GM21717 (cell line): Measurements from ENCODE around the gene LSMEM2.

Experiments used
- ATAC-seq: cut with Tn5 transposase; IDR thresholded peaks from one replicate; pipeline ENCODE4 v1.9.1; 2021; ENCODE audit warnings: mild to moderate bottlenecking, moderate library complexity; ENCODE audit not compliant: unreplicated experiment

LSMEM2 gene

DNA sequence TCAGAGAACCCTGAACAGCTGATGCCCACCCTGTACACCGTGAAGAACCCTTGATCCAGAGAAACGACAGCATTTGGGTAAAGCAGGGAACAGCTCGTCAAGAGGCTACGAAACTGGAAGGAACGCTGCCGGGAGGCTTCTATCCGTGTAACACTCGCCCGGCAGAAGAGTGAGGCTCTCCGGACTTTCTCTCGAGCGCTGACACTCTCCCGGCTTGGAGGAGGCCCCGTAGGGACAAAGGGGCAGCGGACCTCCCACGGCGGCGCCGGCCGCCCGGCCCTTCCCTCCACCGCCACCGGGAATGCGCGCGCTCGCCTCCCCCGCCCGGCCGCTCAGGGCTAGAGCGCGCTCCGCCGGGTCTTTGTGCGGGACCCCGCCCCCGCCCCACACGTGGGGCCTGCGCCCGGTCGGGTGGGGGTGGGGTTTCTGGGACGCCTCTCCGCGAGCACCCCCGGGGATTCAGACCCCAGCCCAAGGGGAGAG is 42.0 kb downstream of the LSMEM2 start:
- peak; percentile 31 for ATAC-seq

DNA sequence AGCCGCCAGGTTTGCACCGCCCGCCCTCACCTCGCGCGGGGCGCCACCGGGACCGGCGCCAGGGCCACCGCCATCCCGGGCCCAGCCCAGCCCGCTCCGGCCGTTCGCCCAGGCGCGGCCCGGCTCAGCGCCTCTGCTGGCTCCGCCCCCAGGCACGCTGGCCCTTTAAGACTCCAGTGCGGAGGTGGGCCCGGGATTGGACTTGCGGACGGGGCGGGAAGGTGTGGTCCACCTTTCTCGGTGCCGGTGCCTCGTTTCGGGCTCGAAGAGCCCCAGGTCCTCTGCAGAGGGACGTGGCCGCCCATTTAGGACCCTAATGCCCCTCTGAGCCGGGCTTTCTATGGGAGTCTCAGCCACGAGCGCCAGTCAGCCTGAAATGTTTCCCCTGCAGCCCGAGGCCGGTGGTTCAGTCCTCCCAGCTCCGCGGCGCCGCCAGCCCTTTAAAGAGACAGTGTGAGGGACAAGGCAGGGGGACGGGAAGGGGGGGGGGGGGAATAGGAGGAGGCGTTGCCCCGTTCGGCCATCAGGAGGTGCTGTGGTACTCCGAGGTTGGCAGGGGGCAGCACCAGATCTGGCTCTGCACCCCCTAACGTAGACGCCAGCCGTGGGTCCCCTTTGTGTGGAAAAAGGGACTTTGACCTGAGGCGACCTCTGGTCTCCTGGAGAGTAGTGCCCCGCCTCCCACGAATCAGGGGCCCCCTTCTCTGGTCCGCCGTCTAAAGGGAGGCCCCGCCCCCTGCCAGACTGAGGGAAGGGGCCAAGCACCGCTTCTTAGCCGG is 42.6 kb downstream of the LSMEM2 start:
- ATAC-seq = peak; percentile 65

DNA sequence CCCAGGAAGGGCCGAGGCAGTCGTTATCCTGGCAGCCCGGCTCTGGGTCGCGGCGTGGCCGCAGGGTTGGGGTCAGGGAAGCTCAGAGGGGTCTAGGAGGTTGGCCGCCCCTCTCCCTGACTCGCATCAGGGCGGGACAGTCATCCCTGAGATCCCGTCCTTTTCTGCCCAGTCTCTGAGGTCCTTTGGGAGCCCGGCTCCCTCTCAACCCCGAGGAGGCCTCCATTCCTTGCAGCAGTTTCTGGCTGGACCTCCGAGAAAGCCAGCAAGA is 43.2 kb downstream of the LSMEM2 start:
- no peak for ATAC-seq

DNA sequence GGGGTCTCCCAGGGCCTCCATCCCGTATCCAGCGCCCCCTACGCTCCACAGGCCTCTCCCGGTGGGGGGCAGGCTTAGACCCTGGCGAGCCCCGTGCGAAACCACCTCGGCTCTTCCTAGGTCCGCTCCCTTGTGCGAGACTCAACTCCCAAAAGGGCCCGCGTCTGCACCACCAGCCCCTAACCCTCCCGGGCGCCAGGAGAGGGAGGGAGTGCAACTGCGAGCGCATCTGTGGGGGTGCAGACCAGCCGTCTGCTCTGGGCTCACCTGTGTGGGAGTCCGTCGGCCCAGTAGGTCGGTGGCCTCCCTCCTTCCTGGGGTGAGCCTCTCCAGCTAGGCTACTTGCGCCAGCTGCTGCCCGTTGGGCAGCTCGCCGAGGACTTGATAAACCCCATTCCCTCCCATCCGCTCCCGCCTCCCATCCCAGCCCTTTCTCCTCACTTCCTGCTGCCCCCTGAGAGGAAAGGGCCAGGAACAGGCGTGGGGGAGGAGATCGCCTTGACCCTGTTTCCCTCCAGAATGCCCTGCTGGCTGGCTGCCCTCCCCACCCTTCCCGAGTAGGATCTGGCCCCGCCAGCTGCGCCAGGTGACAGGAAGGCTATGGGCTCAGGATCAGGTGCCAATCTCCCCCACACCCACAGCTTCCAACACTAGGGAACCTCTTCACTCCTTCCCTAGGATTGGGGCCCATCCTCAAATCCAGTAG is 43.7 kb downstream of the LSMEM2 start, which contains the start of gene HYAL2:
Gene HYAL2, minus strand, starts transcription at position 360 of the 706 bp plus-strand sequence. CDS start 2,256 bp downstream, outside the sequence.
- no peak for ATAC-seq

DNA sequence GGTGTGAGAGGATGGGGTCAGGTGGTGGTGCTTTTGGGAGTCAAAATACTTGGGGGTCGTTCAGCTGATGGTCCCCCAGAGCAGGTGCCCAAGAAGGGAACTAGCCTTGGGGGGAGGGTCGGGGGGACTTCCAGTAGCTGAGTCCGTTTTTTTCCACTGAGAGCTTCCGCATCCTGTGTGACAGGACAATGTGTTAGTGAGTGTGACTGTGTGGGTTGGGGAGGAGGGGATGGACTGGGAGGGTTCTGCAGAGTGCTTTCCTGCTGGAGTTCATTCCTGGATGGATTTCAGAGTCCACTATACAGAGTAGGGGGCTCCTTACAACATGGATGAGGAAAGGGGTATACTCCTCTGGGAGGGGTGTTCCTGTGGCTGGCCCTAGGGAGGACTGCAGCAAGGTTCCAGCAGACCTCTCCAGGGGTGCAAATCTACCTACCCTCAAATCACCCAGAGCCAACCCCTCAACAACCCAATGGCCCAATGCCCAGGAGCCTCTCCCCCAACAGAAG is 44.3 kb downstream of the LSMEM2 start:
- ATAC-seq = no peak

DNA sequence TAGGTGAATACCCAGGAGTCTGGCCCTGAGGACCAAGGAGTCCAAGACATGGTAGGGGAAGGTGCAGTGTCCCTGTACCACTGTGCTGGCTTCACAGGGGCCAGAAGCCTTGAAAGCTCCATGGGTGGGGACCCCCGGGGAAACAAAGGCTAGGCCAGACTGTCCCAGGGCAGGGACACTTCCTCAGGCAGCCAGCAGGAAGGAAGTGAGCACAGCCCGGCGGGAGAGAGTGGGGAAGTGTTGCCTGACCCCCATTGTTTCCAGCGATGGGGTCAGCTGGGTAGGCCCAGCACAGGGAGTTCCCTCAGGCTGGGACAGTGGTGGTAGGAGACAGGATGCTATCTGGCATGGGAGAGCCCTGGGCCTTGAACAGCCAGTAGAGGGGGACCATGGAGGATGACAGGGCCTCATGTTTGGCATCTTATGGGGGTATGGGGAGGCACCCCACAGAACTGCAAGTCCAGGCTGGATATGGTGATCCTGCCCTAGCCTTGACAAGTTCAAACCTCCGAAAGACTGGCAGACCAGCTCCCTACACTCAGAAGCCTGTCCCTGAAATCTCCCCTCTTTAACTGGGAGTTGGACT is 44.8 kb downstream of the LSMEM2 start:
- ATAC-seq = no peak

DNA sequence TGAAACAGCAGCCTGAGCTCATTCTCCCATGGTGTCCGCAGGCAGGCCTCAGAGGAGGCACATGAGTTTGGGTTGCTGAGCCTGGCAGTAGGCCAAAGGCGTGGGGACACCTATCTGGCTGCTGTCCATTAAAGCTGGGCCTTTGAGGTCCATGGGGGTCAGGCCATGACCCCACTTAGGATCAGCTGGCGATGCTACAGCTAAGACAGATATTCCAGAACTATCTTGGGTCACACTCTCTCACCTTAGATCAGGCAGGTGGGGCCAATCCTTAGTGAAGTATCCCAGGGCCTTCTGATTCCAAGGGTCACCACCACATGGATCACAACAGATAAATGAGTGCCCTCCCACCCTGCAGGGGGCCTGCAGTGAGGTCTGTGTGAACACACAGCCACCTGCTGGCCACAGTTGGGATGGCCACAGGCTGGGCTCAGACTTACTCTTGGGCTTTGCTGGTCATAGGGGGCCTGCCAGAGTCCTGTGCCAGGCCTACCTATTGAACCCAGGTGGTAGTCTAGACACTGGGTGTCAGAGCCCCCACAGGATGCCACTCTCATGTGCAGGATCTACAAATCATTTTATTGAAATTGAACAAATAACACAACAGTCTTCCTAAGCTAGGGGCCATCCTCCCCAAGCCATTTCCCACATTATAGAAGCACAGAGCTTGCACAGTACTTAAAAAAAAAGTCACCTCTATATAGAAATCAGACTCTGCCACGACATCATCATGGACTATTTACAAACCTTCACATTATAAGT is 45.6 kb downstream of the LSMEM2 start:
- ATAC-seq = no peak

DNA sequence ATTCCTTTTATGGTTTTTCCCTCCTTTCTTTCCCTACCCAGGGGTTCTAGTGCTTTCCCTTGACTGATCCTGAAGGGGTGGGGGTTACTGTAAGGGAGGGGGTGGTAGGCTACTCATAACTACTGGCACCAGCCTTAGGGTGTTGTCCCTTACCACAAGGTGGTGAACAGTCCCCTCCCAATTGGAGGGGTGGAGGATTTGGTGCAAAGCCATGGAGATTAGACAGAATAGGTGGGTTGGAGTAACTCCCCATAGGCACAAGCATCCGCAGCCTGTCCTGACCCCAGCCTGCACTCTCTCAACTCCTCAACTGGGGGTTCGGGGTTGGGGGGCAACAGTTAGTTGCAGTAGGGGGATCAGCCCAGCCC is 46.2 kb downstream of the LSMEM2 start:
- no peak for ATAC-seq

DNA sequence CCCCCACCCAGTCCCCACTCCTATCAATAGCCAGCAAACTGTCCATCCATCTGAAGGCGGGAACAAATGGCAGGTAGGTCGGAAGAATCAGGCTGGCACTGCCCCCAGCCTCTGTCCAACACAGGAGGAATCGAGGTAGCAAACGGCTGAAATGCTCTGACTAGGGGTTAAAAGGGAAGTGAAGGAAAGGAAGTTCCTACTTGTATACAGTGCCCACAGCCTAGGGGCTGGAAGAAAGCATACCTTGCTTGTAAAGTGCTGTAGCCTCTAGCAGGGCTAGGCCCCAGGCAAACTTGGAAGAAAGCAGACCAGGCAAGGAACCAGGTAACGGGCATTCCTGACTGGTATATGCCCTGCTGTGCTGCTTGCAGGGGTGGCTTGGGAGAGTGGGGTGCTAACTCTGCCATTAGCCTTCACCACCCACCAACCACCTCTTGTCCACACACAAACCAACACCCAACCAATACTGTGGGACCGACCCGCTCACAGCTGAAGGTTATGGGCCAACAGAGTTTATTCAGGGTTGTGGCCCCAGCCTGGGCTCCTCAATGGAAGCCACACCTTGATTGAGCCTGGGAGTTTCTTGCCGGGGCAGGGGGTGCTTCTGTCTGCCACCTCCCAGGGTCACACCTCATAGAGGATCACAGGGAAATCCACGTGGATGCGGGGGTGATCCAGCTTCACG is 46.8 kb downstream of the LSMEM2 start:
- no peak for ATAC-seq

DNA sequence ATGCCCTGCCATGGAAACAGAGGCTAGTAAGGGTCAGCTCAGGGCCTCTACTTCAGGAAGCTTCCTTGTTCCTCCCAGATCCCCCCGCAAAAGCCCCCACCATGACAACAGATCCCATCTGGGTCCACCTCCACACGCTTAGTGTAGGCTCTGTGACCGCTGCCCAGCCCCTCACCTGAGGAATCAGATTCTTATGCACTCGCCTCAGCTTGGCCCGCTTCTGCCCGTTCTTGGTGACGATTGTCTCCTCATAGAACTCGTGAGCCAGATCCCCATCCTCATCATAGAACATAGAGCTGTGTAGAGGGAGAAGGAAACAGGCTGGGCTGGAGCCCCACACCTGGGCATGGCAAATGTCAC is 47.3 kb downstream of the LSMEM2 start:
- ATAC-seq = no peak

DNA sequence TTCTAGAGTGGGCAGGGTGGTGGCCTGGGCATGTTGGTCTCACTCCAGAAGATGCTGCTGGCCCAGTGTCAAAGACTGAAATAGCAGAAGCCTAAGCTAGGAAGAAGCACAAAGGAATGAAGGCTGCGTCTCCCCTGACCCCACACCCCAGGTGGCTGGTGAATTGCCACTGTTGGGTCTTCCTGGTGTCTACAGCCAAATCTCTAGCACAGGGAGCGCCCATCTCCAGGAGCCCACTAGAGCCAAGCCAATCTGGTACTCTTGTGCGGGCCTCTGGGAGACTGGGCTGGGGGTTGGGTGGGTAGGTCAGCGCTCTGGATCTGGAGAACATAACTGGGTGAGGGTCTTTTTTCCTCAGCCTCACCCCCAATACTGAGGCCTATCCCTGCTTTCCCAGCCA is 48.2 kb downstream of the LSMEM2 start:
- no peak for ATAC-seq

DNA sequence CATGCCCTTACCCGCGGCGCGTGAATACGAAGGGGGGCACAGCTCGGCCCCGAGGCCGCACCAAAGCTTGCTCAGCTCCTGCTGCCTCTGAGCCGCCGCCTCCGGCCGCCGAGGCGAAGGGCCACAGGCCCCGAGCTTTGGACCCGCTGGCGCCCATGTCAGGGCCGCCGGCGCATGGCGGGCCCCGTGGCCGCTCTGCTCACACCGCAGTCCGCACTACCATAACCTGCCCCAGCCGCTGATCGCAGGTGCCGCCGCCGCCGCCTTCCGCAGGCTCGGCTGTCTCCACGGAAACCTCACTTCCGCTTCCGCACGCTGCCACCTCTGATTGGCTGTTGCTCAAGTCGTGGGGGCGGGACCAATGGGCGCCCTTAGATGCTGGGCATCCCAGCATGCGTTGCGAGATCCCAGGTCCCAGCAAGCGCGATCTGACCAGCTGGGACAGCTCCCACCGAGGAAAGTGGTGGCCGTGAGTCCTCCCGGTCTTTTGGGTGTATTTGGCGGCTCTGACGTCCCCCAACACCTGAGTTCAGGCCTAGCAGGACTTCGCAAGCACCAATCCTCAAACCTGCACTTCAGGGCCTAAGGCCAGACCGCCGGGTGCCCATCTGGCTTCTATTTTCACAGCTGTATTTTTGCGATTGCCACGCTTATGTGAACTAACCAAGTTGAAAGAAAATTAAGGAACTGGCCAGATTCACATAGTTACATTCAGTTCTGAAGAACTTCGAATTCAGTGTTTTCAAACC is 49.2 kb downstream of the LSMEM2 start, which contains the start of gene TUSC2:
Gene TUSC2, minus strand, starts transcription at position 281 of the 749 bp plus-strand sequence. Its CDS starts 124 bp downstream, at position 157.
- ATAC-seq = peak; percentile 69

DNA sequence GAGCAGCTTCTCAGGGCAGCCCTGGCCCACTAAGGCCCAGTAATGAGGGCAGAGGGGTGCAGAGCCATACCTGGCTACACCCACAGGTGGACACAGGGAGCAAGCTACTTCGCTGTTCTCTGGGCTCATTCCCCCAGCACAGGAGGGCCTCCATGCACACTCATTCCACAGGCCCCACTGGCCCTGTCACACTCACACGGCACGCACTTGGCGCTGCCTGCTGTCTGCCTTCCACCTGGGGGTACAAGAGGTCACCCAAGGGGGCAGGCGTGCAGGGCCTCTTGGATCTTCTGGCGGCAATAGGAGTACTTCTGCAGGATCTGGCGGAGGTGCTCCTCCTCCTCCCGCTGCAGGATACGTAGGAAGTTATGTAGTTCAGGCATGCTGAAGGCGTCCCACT is 51.4 kb downstream of the LSMEM2 start:
- no peak for ATAC-seq

DNA sequence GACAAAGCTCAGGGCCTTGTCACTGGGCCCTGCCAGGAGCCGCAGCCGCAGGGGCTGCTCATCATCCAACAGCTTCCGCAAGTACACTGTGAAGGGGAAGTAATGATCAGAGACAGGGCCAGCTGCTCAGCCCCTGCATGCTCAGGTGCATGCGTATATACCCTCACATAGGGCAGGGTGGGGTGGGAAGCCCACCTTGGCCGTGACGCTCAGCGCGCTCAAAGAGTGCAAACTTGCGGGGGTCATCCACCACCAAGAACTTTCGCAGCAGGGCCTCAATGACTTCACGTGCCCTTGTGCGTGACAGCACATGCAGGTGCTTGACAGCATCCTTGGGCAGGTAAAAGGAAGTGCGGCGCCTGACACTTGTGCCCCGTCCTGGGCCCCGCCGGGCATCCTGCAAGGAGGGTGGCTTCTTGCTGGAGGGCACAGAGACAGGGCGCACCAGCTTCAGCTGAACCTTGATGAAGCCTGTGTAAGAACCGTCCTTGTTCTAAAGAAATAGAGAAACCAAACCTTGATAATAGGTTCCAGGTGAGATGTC is 52.5 kb downstream of the LSMEM2 start:
- no peak for ATAC-seq

DNA sequence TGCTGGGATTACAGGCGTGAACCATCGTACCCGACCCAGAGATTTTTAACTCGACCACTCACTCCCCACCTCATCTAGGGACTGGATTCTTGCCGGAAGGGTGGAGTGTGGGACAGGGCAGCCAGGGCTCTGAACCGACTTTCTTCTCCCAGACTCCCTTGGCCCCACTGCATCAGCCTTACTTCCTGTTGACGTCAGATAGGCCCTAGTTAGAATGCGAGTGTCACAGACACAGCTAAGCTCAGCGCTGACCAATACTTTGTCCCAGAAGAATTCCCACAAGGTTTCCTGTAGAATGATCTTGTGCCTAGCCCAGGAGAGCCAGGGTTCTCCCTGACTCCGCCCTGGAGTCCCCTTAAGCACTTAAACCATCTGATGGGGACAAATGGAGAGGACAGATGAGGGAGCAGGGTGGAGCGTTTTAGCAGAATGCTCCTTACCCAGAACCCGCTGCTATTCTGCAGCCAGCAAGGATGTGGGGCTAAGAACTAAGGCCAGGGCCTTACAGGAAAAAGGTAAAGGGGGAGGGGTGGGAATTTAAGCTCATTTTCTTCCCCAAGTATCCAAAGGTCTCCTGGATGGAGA is 54.9 kb downstream of the LSMEM2 start:
- ATAC-seq = no peak

DNA sequence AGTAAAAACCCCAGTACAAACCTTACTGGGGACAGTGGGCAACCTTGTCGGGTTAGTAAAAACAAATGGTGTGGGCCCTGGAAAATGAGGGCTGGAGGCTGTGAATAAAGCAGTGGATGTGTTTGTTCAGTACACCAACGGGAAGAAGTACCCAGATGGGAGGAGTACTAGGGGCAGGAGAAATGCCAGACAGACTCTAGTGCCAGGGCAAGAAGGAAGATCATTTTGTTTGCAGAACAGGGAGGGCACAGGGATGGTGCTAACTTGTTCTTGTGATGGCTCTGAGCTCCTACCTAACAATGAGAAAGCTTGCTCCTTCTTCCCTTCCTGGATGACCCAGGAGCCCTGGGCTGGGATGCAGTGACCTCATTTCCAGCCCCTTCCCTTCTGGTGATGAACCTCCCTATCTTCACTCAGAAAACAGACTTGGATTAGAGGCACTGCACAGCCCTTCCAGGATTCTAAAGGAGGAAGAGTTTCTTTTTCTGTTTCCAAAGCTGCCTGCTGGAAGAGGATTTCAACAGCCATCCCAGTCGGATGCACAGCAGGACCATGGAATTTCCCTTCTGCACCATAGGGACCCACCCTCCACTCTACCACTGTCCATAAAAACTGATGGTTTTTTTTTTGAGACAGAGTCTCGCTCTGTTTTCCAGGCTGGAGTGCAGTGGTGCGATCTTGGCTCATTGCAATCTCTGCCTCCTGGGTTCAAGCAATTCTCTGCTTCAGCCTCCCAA is 55.6 kb downstream of the LSMEM2 start:
- no peak for ATAC-seq

DNA sequence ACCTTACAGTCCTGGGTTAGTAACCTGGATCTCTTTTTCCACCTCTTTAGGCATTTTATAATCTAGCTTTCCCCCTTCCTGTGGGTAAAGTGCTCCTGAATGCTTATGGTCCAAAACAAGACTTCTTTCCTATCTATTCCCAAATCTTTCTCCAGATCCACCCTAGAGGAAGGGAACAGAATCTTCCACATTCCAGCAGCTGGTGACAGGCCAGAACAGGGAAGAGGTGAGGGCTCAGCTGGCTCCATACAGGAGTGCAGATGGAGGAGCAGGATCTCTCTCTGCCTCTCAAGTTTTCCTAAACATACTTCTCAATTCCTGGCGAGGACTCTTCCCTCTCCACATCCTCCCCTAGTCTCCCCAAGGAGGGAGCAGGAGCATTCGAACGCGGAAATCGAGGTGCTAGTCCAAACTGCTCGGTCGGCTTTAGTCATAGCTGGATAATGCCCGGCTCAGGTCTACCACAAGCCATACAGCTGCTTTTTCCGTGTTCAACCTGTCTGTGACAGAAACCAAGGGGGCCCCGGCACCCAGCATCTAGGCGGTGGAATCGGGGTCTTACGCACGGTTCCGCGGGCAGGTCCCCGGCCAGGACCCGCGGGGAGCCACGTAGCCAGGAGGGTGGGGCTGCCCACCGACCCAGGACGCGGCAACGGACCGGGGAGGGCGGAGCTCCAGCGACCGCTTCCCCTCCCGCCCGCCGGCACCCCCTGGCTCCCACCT is 57.7 kb downstream of the LSMEM2 start:
- ATAC-seq = peak; percentile 31
